Measurements from ENCODE around the gene FAM219A.
A peak's percentile ranks its signal among the peaks of the same experiment; 100 is the strongest.
"Not testable (repeated sequence)": the region's sequence is repeated elsewhere in the genome, so short reads cannot be mapped to it uniquely, and the experiment has no call there.

FAM219A gene

GRCh38 chr9:34484678-34485077 lies 26.3 kb upstream of the FAM219A start (continued):
- TF ChIP-seq PRDM6 (tag by site-specific recombination; IDR thresholded peaks at IDR 0.05) (no peak), EGR2 (tag by site-specific recombination; IDR thresholded peaks at IDR 0.05; ENCODE audit: low read depth) (no peak), KLF1 (tag by site-specific recombination; IDR thresholded peaks at IDR 0.05) (no peak), MYNN (tag by site-specific recombination; IDR thresholded peaks at IDR 0.05; ENCODE audit: borderline replicate concordance) (no peak), ZNF747 (tag by site-specific recombination; IDR thresholded peaks at IDR 0.05) (no peak), PRDM1 (tag by site-specific recombination; IDR thresholded peaks at IDR 0.05) (no peak), TRIM28 (IDR thresholded peaks at IDR 0.05; ENCODE audit: borderline replicate concordance, low read length) (no peak), ZNF585B (tag by site-specific recombination; IDR thresholded peaks at IDR 0.05) (no peak), ZBTB44 (tag by site-specific recombination; IDR thresholded peaks at IDR 0.05) (no peak), ZNF521 (tag by site-specific recombination; IDR thresholded peaks at IDR 0.05) (no peak), ZNF211 (tag by site-specific recombination; IDR thresholded peaks at IDR 0.05; ENCODE audit: low read depth) (no peak), KLF16 (tag by site-specific recombination; IDR thresholded peaks at IDR 0.05) (no peak), ZSCAN23 (tag by site-specific recombination; IDR thresholded peaks at IDR 0.05) (no peak), ZNF398 (tag by site-specific recombination; IDR thresholded peaks at IDR 0.05) (no peak), ZNF664 (tag by site-specific recombination; IDR thresholded peaks at IDR 0.05) (no peak)

- H3K9me3 ChIP-seq (ENCODE audit: control insufficient read depth, insufficient read depth, low read depth, low read length); H3K27ac ChIP-seq (ENCODE audit: extremely low read depth, low read depth, low read length); H3K4me3 ChIP-seq (ENCODE audit: low read depth, low read length); POLR2A ChIA-PET; H3K4me1 ChIP-seq (ENCODE audit: control insufficient read depth, insufficient read depth, low read length); H3K36me3 ChIP-seq (ENCODE audit: control insufficient read depth in 2 of 2, insufficient read depth in 1 of 2, low read length in 2 of 2): not testable (repeated sequence)
- CTCF ChIA-PET = interaction anchor here (1.7 kb wide), 1 partner anchor 18 kb away, joined by 6 read pairs; no protein-coding TSS in a partner anchor
Observed at GRCh38 chr9:34482746-34483145, 24.4 kb upstream of the FAM219A start.

- H3K27ac ChIP-seq (ENCODE audit: extremely low read depth, low read depth, low read length); POLR2A ChIA-PET; H3K4me1 ChIP-seq (ENCODE audit: control insufficient read depth, insufficient read depth, low read length); H3K9me3 ChIP-seq (ENCODE audit: control insufficient read depth, insufficient read depth, low read depth, low read length); H3K36me3 ChIP-seq (ENCODE audit: control insufficient read depth in 2 of 2, insufficient read depth in 1 of 2, low read length in 2 of 2); H3K4me3 ChIP-seq (ENCODE audit: low read depth, low read length): not testable (repeated sequence)
- CTCF ChIA-PET = interaction anchor here (1.7 kb wide), 1 partner anchor 19 kb away, joined by 6 read pairs; no protein-coding TSS in a partner anchor
Observed at GRCh38 chr9:34481620-34482019, 23.2 kb upstream of the FAM219A start.

- ChIA-PET CTCF (interaction anchor here (0.8 to 1.4 kb wide), 6 partner anchors 12 to 76 kb away, joined by 3 to 7 read pairs (median 3); no protein-coding TSS in a partner anchor), POLR2A (no interaction called here)
- no peak overlapping the region for H3K4me3 ChIP-seq (ENCODE audit: low read depth, low read length)
- H3K9me3 ChIP-seq (ENCODE audit: control insufficient read depth, insufficient read depth, low read depth, low read length) = no peaks in the 10 kb centered on the region
- no peaks in the 10 kb centered on the region for H3K36me3 ChIP-seq (ENCODE audit: control insufficient read depth in 2 of 2, insufficient read depth in 1 of 2, low read length in 2 of 2)
- no peak overlapping the region for H3K27ac ChIP-seq (ENCODE audit: extremely low read depth, low read depth, low read length)
- no peaks in the 10 kb centered on the region for H3K4me1 ChIP-seq (ENCODE audit: control insufficient read depth, insufficient read depth, low read length)
- TF ChIP-seq ZBTB26 (tag by site-specific recombination; optimal IDR thresholded peaks at IDR 0.05) (no peak), KLF10 (tag by site-specific recombination; IDR thresholded peaks at IDR 0.05) (peak; percentile 44; the same call in 1 of the 2 replicates), BCL11A (tag by site-specific recombination; IDR thresholded peaks at IDR 0.05; ENCODE audit: low read depth) (peak; percentile 78), REPIN1 (tag by site-specific recombination; IDR thresholded peaks at IDR 0.05; ENCODE audit: low read depth) (no peak), ZNF280C (tag by site-specific recombination; IDR thresholded peaks at IDR 0.05) (no peak), PRDM1 (tag by site-specific recombination; IDR thresholded peaks at IDR 0.05) (no peak), ZNF354C (tag by site-specific recombination; IDR thresholded peaks at IDR 0.05; ENCODE audit: borderline replicate concordance, low read depth) (no peak), ZNF610 (tag by site-specific recombination; IDR thresholded peaks at IDR 0.05; ENCODE audit: borderline replicate concordance) (0 out of 2 replicates have a peak, but pooled peaks have one; percentile 32)
Observed at GRCh38 chr9:34479431-34479866, 21.1 kb upstream of the FAM219A start.

All from HEK293 (cell line).